K562 (cell line): ENCODE data around the gene PRMT6. TPM values are rescaled to one million over a fixed set of nuclear protein-coding genes. Genes with fewer than 3 reads are reported as not detected.

Experiments
- ATAC-seq: fragments of 200-7000 bp; cut with Tn5 transposase; 3 replicates; pipeline ENCODE4 v1.9.1; 2020; ENCODE audit warnings: moderate library complexity
- BruUV-seq: library from RNA; stranded (reverse); fragments of 400-500 nt; replicated peaks from 2 replicates; lab custom pipeline; 2021; lab: Mats Ljungman, UMichigan
- CTCF ChIA-PET: fragments of 300-600 bp; formaldehyde crosslinking; extraction: SDS; loops from one replicate; lab custom pipeline; 2021; ENCODE audit warnings: low intra/inter-chr PET ratio; lab: Yijun Ruan, JAX
- POLR2A ChIA-PET: fragments of 300-600, 350-650 bp; sonication (Branson Sonifier 250); formaldehyde crosslinking; extraction: SDS; loops from one replicate; lab custom pipeline; 2021; ENCODE audit warnings: antibody characterized with exemption, inconsistent platforms; lab: Yijun Ruan, JAX
- DNase-seq, 4 experiments: peaks; one replicate each; pipeline versions ENCODE4 v3.0.0 to v3.0.0-alpha.2; 2011 to 2018; ENCODE audit warnings: low spot score in 3 of 4, mixed read lengths in 3 of 4; ENCODE audit errors: extremely low read depth in 1 of 4
- FAIRE-seq: peaks from 2 replicates; lab custom pipeline; 2011; peaks lifted over from hg19 to GRCh38; lab: Jason Lieb, UNC
- H2AFZ ChIP-seq: 2 replicates; pipeline ENCODE4 v1.6.0; 2011; ENCODE audit warnings: low read depth, low read length, control low read depth, inconsistent platforms
- H3K27ac ChIP-seq: fragments of 200-600 bp; 3 replicates; pipeline ENCODE4 v1.8.0; 2011; ENCODE audit warnings: low read depth, mild to moderate bottlenecking, control low read depth, inconsistent platforms, low read length, moderate library complexity, mixed read lengths; ENCODE audit errors: extremely low read depth
- H3K27me3 ChIP-seq, 2 experiments: fragments of 300-600 bp in 1 of 2; 2 replicates in 1 of 2; 3 replicates in 1 of 2; pipeline versions ENCODE4 v1.6.0 to v1.8.0; 2011; ENCODE audit warnings: inconsistent platforms in 2 of 2, low read length in 2 of 2, mild to moderate bottlenecking in 1 of 2, mixed read lengths in 1 of 2, moderate library complexity in 1 of 2; ENCODE audit not compliant: control insufficient read depth in 2 of 2, insufficient read depth in 2 of 2
- H3K36me3 ChIP-seq: fragments of 300-600 bp; 3 replicates; pipeline ENCODE4 v1.8.0; 2011; ENCODE audit warnings: mild to moderate bottlenecking, low read length, inconsistent platforms; ENCODE audit not compliant: control insufficient read depth, insufficient read depth
- H3K4me1 ChIP-seq, 2 experiments: fragments of 200-600 bp in 1 of 2; replicated peaks in 1 of 2; 2 replicates in 1 of 2; 3 replicates in 1 of 2; pipeline versions ENCODE4 v1.5.1 to v1.8.0; 2011; ENCODE audit warnings: inconsistent platforms in 2 of 2, low read length in 2 of 2, mild to moderate bottlenecking in 1 of 2, mixed read lengths in 1 of 2, moderate library complexity in 1 of 2; ENCODE audit not compliant: control insufficient read depth in 2 of 2, insufficient read depth in 2 of 2
- H3K4me2 ChIP-seq: 2 replicates; pipeline ENCODE4 v1.6.1; 2011; ENCODE audit warnings: low read length, control low read depth, inconsistent platforms, mixed read lengths; ENCODE audit not compliant: insufficient read depth
- H3K4me3 ChIP-seq: fragments of 200-600 bp; sonication (generic), shearing (Covaris generic); 2 replicates; pipeline ENCODE4 v1.5.1; 2016; ENCODE audit warnings: control low read depth, inconsistent platforms
- H3K79me2 ChIP-seq: fragments of 200-600 bp; 3 replicates; pipeline ENCODE4 v1.8.0; 2011; ENCODE audit warnings: low read length, inconsistent platforms; ENCODE audit not compliant: control insufficient read depth, insufficient read depth
- H3K9ac ChIP-seq, 2 experiments: 2 replicates each; pipeline versions ENCODE4 v1.6.0 to v1.6.1; 2011; ENCODE audit warnings: low read depth in 2 of 2, low read length in 2 of 2, control low read depth in 1 of 2, inconsistent platforms in 1 of 2, mild to moderate bottlenecking in 1 of 2, mixed read lengths in 1 of 2; ENCODE audit not compliant: insufficient read depth in 1 of 2
- H3K9me1 ChIP-seq: one replicate; pipeline ENCODE4 v1.6.0; 2011; ENCODE audit warnings: inconsistent platforms, mild to moderate bottlenecking, low read length, moderate library complexity; ENCODE audit not compliant: control insufficient read depth, insufficient read depth
- H3K9me3 ChIP-seq: replicated peaks from 2 replicates; pipeline ENCODE4 v1.5.1; 2011; ENCODE audit warnings: low read depth, low read length, inconsistent platforms; ENCODE audit not compliant: control insufficient read depth, insufficient read depth
- H4K20me1 ChIP-seq: replicated peaks from 2 replicates; pipeline ENCODE4 v1.6.1; 2011; ENCODE audit warnings: low read length, inconsistent platforms, mixed read lengths; ENCODE audit not compliant: control insufficient read depth, insufficient read depth
- BHLHE40 ChIP-seq: IDR thresholded peaks from 2 replicates; pipeline ENCODE4 v1.6.1; 2011; ENCODE audit warnings: low read length, improper control_type of control experiment
- BMI1 ChIP-seq: fragments of 150-350 bp; IDR thresholded peaks from 2 replicates; pipeline ENCODE4 v1.6.1; 2014; ENCODE audit warnings: low read length
- CBX2 ChIP-seq: fragments of 200-600 bp; sonication (generic); IDR thresholded peaks from one replicate; pipeline ENCODE4 v1.6.1; 2012; ENCODE audit warnings: mild to moderate bottlenecking, low read length, inconsistent platforms; ENCODE audit not compliant: insufficient read depth, poor library complexity, severe bottlenecking
- CEBPG ChIP-seq, 3 experiments: fragments of 200-800 bp in 1 of 3; sonication (Bioruptor generic) in 1 of 3; sonication (generic) in 1 of 3; formaldehyde crosslinking in 1 of 3; IDR thresholded peaks in 2 of 3; conservative IDR thresholded peaks in 1 of 3; 2 replicates each; pipeline versions ENCODE4 v1.6.1 to v1.8.0; 2016 to 2022; ENCODE audit warnings: missing compliant biosample characterization in 2 of 3, missing genetic modification characterization in 2 of 3, mild to moderate bottlenecking in 1 of 3, missing genetic modification reagents in 1 of 3
- MCM3 ChIP-seq: fragments of 450-650 bp; IDR thresholded peaks from 2 replicates; pipeline ENCODE4 v1.6.1; 2016
- NFATC3 ChIP-seq: fragments of 450-650 bp; IDR thresholded peaks from 2 replicates; pipeline ENCODE4 v1.6.1; 2017; ENCODE audit warnings: mild to moderate bottlenecking
- NR1H2 ChIP-seq: sonication (generic); formaldehyde crosslinking; IDR thresholded peaks from 2 replicates; pipeline ENCODE4 v1.4.0; 2020; ENCODE audit warnings: mild to moderate bottlenecking, missing genetic modification reagents
- NR2C1 ChIP-seq, 2 experiments: fragments of 450-650 bp; IDR thresholded peaks; 2 replicates each; pipeline ENCODE4 v1.6.1; 2017; ENCODE audit warnings: mild to moderate bottlenecking in 2 of 2, antibody characterized with exemption in 1 of 2, inconsistent platforms in 1 of 2, missing compliant biosample characterization in 1 of 2, missing genetic modification characterization in 1 of 2
- PHF21A ChIP-seq: fragments of 450-650 bp; IDR thresholded peaks from 2 replicates; pipeline ENCODE4 v1.6.1; 2017; ENCODE audit warnings: low read depth, borderline replicate concordance
- RBM17 ChIP-seq: fragments of 200-400 bp; formaldehyde crosslinking; IDR thresholded peaks from 2 replicates; pipeline ENCODE4 v1.6.1; 2017; ENCODE audit warnings: low read depth, mild to moderate bottlenecking, low read length, borderline replicate concordance
- RBM22 ChIP-seq: fragments of 200-400 bp; formaldehyde crosslinking; IDR thresholded peaks from 2 replicates; pipeline ENCODE4 v1.6.1; 2018; ENCODE audit warnings: low read length, low read depth; ENCODE audit not compliant: poor library complexity, severe bottlenecking
- SMAD3 ChIP-seq: fragments of 450-650 bp; formaldehyde crosslinking; conservative IDR thresholded peaks from 2 replicates; pipeline ENCODE4 v1.4.0; 2020; ENCODE audit warnings: mild to moderate bottlenecking
- TCF7L2 ChIP-seq: fragments of 150-350 bp; IDR thresholded peaks from 2 replicates; pipeline ENCODE4 v1.6.1; 2016; ENCODE audit warnings: low read depth, mild to moderate bottlenecking, low read length, moderate library complexity
- ZC3H8 ChIP-seq: fragments of 450-650 bp; IDR thresholded peaks from 2 replicates; pipeline ENCODE4 v1.6.1; 2017
- WGBS: fragments of 100-300 bp; shearing (Covaris generic); methylation state at CpG from one replicate; pipeline ENCODE4 v1.1.6; 2016; ENCODE audit warnings: low coverage, mixed read lengths; ENCODE audit not compliant: insufficient coverage; ENCODE audit errors: missing lambda C conversion rate; 5-methylcytosine and 5-hydroxymethylcytosine counted together
- in situ Hi-C: fragments of 300-500 bp; cut with MboI; formaldehyde crosslinking; loops from 4 replicates; pipeline ENCODE4 v1.15.0; 2018; ENCODE audit warnings: inconsistent platforms, mixed read lengths
- intact Hi-C: fragments of 100-400 bp; cut with micrococcal nuclease; formaldehyde crosslinking; loops from 2 replicates; pipeline ENCODE4 v1.14.2; 2022
- polyA plus RNA-seq, 8 experiments: library from polyadenylated mRNA; depleted of rRNA in 4 of 8; stranded (reverse) in 5 of 8; unstranded in 3 of 8; fragments of >200 nt; fragmentation: Nextera tagmentation in 2 of 8; fragmentation: Illumina TruSeq in 1 of 8; extraction: Ambion mirVana in 2 of 8; extraction: Trizol in 1 of 8; gene quantifications; 2 replicates each; pipeline versions ENCODE4 v1.2.1 to v1.2.3, GENCODE V29; 2011 to 2014; ENCODE audit warnings: inconsistent platforms in 1 of 8, missing spikeins in 1 of 8
- total RNA-seq, 7 experiments: library from RNA; depleted of rRNA in 6 of 7; stranded (reverse); fragments of >200 nt in 6 of 7; fragmentation: Illumina TruSeq in 2 of 7; extraction: Trizol in 2 of 7; gene quantifications; 2 replicates each; pipeline versions ENCODE4 v1.2.1 to v1.2.3, GENCODE V29; 2011 to 2021; ENCODE audit warnings: low replicate concordance in 1 of 7
- TF ChIP-seq, protein P1 (sequence below), 2 experiments: fragments of 450-650 bp in 1 of 2; sonication (generic) in 1 of 2; formaldehyde crosslinking in 1 of 2; IDR thresholded peaks; 2 replicates each; pipeline versions ENCODE4 v1.7.1 to v1.9.0; 2016 to 2022; ENCODE audit warnings: inconsistent platforms in 1 of 2, mild to moderate bottlenecking in 1 of 2, missing genetic modification reagents in 1 of 2

The PRMT6 gene
- total and polyA plus RNA-seq, 9 of the 15 experiments (the other 6 are each of a cell fraction or from before 2014, with no cell fraction given) = 6.1 to 36.9 (median 29.4) TPM

DNA sequence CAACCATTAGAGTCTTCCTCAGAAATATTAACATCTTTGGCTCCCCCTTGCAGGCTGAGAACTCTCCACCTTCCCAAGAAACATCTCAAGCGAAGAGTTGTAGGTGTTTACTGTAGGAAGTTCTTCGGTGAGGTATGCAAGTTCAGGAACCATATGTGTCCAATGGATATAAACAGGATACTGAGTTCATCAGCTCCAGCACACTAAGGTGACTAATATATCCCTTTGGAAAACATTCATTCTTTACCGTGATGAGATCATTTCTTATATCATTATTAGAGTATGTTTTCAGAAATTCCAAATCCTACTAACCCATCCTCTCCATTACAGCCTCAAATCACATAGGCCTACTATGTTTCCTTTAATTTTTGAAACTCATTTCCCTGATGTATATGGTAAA lies 37.3 kb upstream of the PRMT6 start:
- no peak overlapping the region for H2AFZ ChIP-seq
- ChIA-PET CTCF (no interaction called here), POLR2A (no interaction called here)
- no TSS peak for BruUV-seq
- DNase-seq (no peak), ATAC-seq (no peak), FAIRE-seq (no peak)
- no peak overlapping the region for H3K4me3 ChIP-seq
- no peak overlapping the region for H3K9ac ChIP-seq
- H3K9me3 ChIP-seq = no peaks in the 10 kb centered on the region
- no peaks in the 10 kb centered on the region for H3K36me3 ChIP-seq
- no peak overlapping the region for H3K4me2 ChIP-seq
- H3K4me1 ChIP-seq = no peaks in the 10 kb centered on the region
- no peaks in the 10 kb centered on the region for H4K20me1 ChIP-seq
- in situ Hi-C loops (no loop called here), intact Hi-C loops (loop anchor here (5.0 kb wide), 1 partner anchor 38 kb away; the partner anchor contains the start of gene PRMT6)
- H3K79me2 ChIP-seq = no peaks in the 10 kb centered on the region
- no peaks in the 10 kb centered on the region for H3K27me3 ChIP-seq
- H3K9me1 ChIP-seq = no peaks in the 10 kb centered on the region
- 6% methylated on average over 3 of the region's 3 CpGs for WGBS
- no peak overlapping the region for H3K27ac ChIP-seq
- TF ChIP-seq NR1H2 (CRISPR knock-in tag) = no peak
- TF ChIP-seq RBM22 = no peak
- TF ChIP-seq, protein P1, sequence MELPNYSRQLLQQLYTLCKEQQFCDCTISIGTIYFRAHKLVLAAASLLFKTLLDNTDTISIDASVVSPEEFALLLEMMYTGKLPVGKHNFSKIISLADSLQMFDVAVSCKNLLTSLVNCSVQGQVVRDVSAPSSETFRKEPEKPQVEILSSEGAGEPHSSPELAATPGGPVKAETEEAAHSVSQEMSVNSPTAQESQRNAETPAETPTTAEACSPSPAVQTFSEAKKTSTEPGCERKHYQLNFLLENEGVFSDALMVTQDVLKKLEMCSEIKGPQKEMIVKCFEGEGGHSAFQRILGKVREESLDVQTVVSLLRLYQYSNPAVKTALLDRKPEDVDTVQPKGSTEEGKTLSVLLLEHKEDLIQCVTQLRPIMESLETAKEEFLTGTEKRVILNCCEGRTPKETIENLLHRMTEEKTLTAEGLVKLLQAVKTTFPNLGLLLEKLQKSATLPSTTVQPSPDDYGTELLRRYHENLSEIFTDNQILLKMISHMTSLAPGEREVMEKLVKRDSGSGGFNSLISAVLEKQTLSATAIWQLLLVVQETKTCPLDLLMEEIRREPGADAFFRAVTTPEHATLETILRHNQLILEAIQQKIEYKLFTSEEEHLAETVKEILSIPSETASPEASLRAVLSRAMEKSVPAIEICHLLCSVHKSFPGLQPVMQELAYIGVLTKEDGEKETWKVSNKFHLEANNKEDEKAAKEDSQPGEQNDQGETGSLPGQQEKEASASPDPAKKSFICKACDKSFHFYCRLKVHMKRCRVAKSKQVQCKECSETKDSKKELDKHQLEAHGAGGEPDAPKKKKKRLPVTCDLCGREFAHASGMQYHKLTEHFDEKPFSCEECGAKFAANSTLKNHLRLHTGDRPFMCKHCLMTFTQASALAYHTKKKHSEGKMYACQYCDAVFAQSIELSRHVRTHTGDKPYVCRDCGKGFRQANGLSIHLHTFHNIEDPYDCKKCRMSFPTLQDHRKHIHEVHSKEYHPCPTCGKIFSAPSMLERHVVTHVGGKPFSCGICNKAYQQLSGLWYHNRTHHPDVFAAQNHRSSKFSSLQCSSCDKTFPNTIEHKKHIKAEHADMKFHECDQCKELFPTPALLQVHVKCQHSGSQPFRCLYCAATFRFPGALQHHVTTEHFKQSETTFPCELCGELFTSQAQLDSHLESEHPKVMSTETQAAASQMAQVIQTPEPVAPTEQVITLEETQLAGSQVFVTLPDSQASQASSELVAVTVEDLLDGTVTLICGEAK (IDR thresholded peaks at IDR 0.05) = no peak
- TF ChIP-seq, protein P1 (CRISPR knock-in tag; IDR thresholded peaks at IDR 0.05) = no peak
- TF ChIP-seq BHLHE40 = no peak
- TF ChIP-seq ZC3H8 = no peak
- no peak for TF ChIP-seq MCM3
- no peak for TF ChIP-seq CBX2
- no peak for TF ChIP-seq RBM17
- no peak for TF ChIP-seq PHF21A
- no peak for TF ChIP-seq NR2C1 (IDR thresholded peaks at IDR 0.05)
- no peak for TF ChIP-seq NR2C1 (tag; IDR thresholded peaks at IDR 0.05)
- no peak for TF ChIP-seq CEBPG (CRISPR knock-in tag; IDR thresholded peaks at IDR 0.05)
- no peak for TF ChIP-seq CEBPG (tag; conservative IDR thresholded peaks at IDR 0.05 in 1 of 2, IDR thresholded peaks at IDR 0.05 in 1 of 2)
- TF ChIP-seq SMAD3 (CRISPR knock-in tag) = no peak
- no peak for TF ChIP-seq NFATC3
- TF ChIP-seq BMI1 = no peak
- TF ChIP-seq TCF7L2 = no peak
